Brain microvascular endothelial cell (primary cell): ENCODE measurements around the gene IFT81.
"Not testable (repeated sequence)": the region's sequence is repeated elsewhere in the genome, so short reads cannot be mapped to it uniquely, and the experiment has no call there.

ENCODE experiments used
- DNase-seq: peaks from one replicate; pipeline ENCODE4 v3.0.0-alpha.2; 2020
- H3K27ac ChIP-seq: fragments of 250-450 bp; sonication (Bioruptor Pico); 2 replicates; pipeline ENCODE4 v1.5.1; 2020; ENCODE audit warnings: mild to moderate bottlenecking, moderate library complexity
- H3K27me3 ChIP-seq: fragments of 250-450 bp; sonication (Bioruptor Pico); replicated peaks from 2 replicates; pipeline ENCODE4 v1.5.1; 2020; ENCODE audit warnings: mild to moderate bottlenecking
- H3K36me3 ChIP-seq: fragments of 250-450 bp; sonication (Bioruptor Pico); replicated peaks from 2 replicates; pipeline ENCODE4 v1.5.1; 2020; ENCODE audit warnings: mild to moderate bottlenecking
- H3K4me3 ChIP-seq: 2 replicates; pipeline ENCODE4 v1.5.1; 2011; ENCODE audit warnings: low read depth, mild to moderate bottlenecking, control low read depth, low read length, moderate library complexity
- CTCF ChIP-seq: IDR thresholded peaks from 2 replicates; pipeline ENCODE4 v1.5.1; 2011; ENCODE audit warnings: low read depth, mild to moderate bottlenecking, moderate library complexity, low read length, control low read depth, inconsistent platforms; ENCODE audit errors: missing control alignments
- in situ Hi-C: cut with HindIII; loops from 2 replicates; pipeline ENCODE4 v1.10.0; 2017; ENCODE audit warnings: low sequenced_read_pairs, low pct_ligation_motif_present

Gene IFT81

GRCh38 chr12:110205931-110206330 lies 81.8 kb downstream of the IFT81 start:
- no peaks in the 10 kb centered on the region for H3K27me3 ChIP-seq
- no peak overlapping the region for H3K27ac ChIP-seq
- peaks cover 11% of the 10 kb centered on the region for H3K36me3 ChIP-seq
- TF ChIP-seq CTCF: no peak
- DNase-seq: no peak
- no peak overlapping the region for H3K4me3 ChIP-seq
- in situ Hi-C loops: no loop called here

- H3K4me3 ChIP-seq, H3K27me3 ChIP-seq, in situ Hi-C loops, H3K36me3 ChIP-seq: not testable (repeated sequence)
- peak overlapping the region; percentile 82 for H3K27ac ChIP-seq
- DNase-seq: peak; percentile 27
These were observed 87.7 kb downstream of the IFT81 start for GRCh38 chr12:110211639-110212536.

GRCh38 chr12:110217996-110218674 lies 94.0 kb downstream of the IFT81 start:
- no peak overlapping the region for H3K4me3 ChIP-seq
- no peaks in the 10 kb centered on the region for H3K27me3 ChIP-seq
- H3K36me3 ChIP-seq: peaks cover 7% of the 10 kb centered on the region
- no peak for TF ChIP-seq CTCF
- DNase-seq: no peak
- in situ Hi-C loops: no loop called here
- peak overlapping the region; percentile 2 for H3K27ac ChIP-seq

- Histone ChIP-seq H3K36me3 (peaks cover 7% of the 10 kb centered on the region), H3K4me3 (no peak overlapping the region), H3K27ac (no peak overlapping the region), H3K27me3 (no peaks in the 10 kb centered on the region)
- DNase-seq: no peak
- no peak for TF ChIP-seq CTCF
- in situ Hi-C loops: no loop called here
These were observed 97.9 kb downstream of the IFT81 start for GRCh38 chr12:110222027-110222426.

- no peak for DNase-seq
- in situ Hi-C loops: no loop called here
- Histone ChIP-seq H3K27me3 (no peaks in the 10 kb centered on the region), H3K27ac (no peak overlapping the region), H3K4me3 (no peak overlapping the region), H3K36me3 (peaks cover 7% of the 10 kb centered on the region)
- TF ChIP-seq CTCF: no peak
These were observed 98.3 kb downstream of the IFT81 start for GRCh38 chr12:110222433-110222832.

- Histone ChIP-seq H3K4me3 (no peak overlapping the region), H3K27me3 (no peaks in the 10 kb centered on the region), H3K27ac (peak overlapping the region; percentile 41), H3K36me3 (peaks cover 7% of the 10 kb centered on the region)
- in situ Hi-C loops: no loop called here
- TF ChIP-seq CTCF: no peak
- no peak for DNase-seq
These were observed 99.7 kb downstream of the IFT81 start for GRCh38 chr12:110223777-110224378.
